Upper lobe of right lung (tissue), 1 donor: Measurements from ENCODE around the gene GRIA4. TPM values are rescaled to one million over a fixed set of nuclear protein-coding genes. Genes with fewer than 3 reads are reported as not detected.
A peak's percentile ranks its signal among the peaks of the same experiment; 100 is the strongest.

Experiments
- ATAC-seq: fragments of 200-7000 bp; cut with Tn5 transposase; one replicate; pipeline ENCODE4 v1.9.1; 2020; ENCODE audit warnings: mild to moderate bottlenecking, moderate library complexity
- DNase-seq: peaks from one replicate; pipeline ENCODE4 v3.0.0-alpha.2; 2020
- H3K27ac ChIP-seq: fragments of 200-600 bp; one replicate; pipeline ENCODE4 v1.8.0; 2022
- H3K27me3 ChIP-seq: fragments of 200-600 bp; one replicate; pipeline ENCODE4 v1.8.0; 2022; ENCODE audit warnings: mild to moderate bottlenecking
- H3K36me3 ChIP-seq: fragments of 200-600 bp; one replicate; pipeline ENCODE4 v1.8.0; 2022
- H3K4me1 ChIP-seq: fragments of 200-600 bp; one replicate; pipeline ENCODE4 v1.8.0; 2022
- H3K4me3 ChIP-seq: fragments of 200-600 bp; one replicate; pipeline ENCODE4 v1.8.0; 2022; ENCODE audit warnings: mild to moderate bottlenecking
- H3K9me3 ChIP-seq: fragments of 200-600 bp; one replicate; pipeline ENCODE4 v1.8.0; 2022
- intact Hi-C: fragments of 100-400 bp; cut with DNase I; formaldehyde crosslinking; loops from one replicate; pipeline ENCODE4 v1.11.0; 2022
- total RNA-seq: library from RNA; stranded (reverse); fragmentation: NEBNext Ultra II Directional; extraction: Animal tissue kit (Norgen Biotek cat#: 25700); gene quantifications from one replicate; pipeline ENCODE4 v1.2.1, GENCODE V29; 2021
- TF ChIP-seq, protein P1 (sequence below): fragments of 200-600 bp; IDR thresholded peaks from one replicate; pipeline ENCODE4 v1.8.0; 2022; ENCODE audit warnings: antibody characterized with exemption
- donor health status: DM: no; HTN: yes; CAD: no; lungs with severe emphysema.

The GRIA4 gene
- total RNA-seq, 1 donor from 2014 or later: not detected

DNA sequence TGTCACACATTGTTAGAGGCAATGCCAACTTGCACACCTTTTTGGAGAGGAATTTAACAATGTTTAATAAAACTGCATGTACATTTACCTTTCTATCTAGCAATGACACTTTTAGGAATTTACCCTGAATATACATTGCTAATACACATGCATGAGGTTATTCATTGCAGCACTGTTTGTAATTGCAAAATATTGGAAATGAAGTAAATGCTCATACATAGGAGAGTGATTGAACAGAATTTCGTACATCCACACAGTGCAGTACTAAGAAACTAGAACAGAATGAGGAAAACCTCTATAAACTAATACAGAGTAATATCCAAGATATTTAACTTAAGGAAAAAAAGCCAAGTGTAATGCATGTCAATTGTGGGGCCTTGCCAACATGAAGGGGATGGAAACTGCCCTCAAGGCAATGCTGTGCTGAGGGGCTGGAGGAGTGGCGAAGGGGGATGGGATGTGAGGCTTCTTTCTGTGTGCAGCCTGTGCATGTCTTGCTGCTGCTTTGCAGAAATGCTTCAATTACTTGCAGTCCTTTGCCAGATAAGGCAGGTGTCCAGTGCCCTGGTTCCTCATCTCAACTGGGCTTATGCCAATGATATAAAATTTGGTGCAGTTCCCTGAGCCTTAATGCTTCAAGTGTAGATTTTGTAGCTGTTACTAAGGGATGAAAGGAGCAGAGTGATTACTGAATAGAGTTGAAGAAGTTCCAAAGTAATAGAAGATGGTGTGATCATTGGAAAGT, 96.1 kb downstream of the GRIA4 start:
- Histone ChIP-seq H3K4me1 (no peaks in the 10 kb centered on the region), H3K9me3 (no peaks in the 10 kb centered on the region), H3K4me3 (no peak overlapping the region), H3K27me3 (no peaks in the 10 kb centered on the region), H3K27ac (no peak overlapping the region), H3K36me3 (no peaks in the 10 kb centered on the region)
- intact Hi-C loops: no loop called here
- DNase-seq (no peak), ATAC-seq (no peak)
- TF ChIP-seq, protein P1, sequence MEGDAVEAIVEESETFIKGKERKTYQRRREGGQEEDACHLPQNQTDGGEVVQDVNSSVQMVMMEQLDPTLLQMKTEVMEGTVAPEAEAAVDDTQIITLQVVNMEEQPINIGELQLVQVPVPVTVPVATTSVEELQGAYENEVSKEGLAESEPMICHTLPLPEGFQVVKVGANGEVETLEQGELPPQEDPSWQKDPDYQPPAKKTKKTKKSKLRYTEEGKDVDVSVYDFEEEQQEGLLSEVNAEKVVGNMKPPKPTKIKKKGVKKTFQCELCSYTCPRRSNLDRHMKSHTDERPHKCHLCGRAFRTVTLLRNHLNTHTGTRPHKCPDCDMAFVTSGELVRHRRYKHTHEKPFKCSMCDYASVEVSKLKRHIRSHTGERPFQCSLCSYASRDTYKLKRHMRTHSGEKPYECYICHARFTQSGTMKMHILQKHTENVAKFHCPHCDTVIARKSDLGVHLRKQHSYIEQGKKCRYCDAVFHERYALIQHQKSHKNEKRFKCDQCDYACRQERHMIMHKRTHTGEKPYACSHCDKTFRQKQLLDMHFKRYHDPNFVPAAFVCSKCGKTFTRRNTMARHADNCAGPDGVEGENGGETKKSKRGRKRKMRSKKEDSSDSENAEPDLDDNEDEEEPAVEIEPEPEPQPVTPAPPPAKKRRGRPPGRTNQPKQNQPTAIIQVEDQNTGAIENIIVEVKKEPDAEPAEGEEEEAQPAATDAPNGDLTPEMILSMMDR: no peak

- TF ChIP-seq, protein P1: no peak
- Histone ChIP-seq H3K36me3 (no peaks in the 10 kb centered on the region), H3K9me3 (no peaks in the 10 kb centered on the region), H3K27ac (no peak overlapping the region), H3K27me3 (no peaks in the 10 kb centered on the region), H3K4me3 (no peak overlapping the region), H3K4me1 (no peaks in the 10 kb centered on the region)
- ATAC-seq (no peak), DNase-seq (no peak)
- intact Hi-C loops: no loop called here
Observed at GRCh38 chr11:105713106-105713505, 103.2 kb downstream of the GRIA4 start.

DNA sequence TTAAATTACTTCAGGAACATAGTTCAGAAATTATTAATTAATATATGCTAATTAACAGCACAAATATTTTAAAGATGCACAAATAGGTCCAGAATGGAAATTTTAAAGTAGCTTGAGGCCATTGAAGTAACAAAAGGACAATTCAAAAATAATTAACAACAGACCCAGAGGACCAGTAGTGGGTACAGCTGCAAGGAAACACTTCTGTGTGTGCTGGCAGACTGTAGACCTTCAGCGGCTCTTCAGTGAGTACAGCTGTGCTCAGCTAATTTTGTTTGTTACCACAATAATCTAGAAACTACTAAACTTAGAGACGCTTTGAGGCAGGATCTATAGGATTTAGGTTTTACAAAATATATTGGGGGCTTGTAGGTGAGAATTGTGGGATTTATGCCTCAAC, 103.8 kb downstream of the GRIA4 start:
- Histone ChIP-seq H3K36me3 (no peaks in the 10 kb centered on the region), H3K4me1 (no peaks in the 10 kb centered on the region), H3K27me3 (no peaks in the 10 kb centered on the region), H3K27ac (no peak overlapping the region), H3K9me3 (no peaks in the 10 kb centered on the region), H3K4me3 (no peak overlapping the region)
- ATAC-seq (no peak), DNase-seq (no peak)
- TF ChIP-seq, protein P1: no peak
- intact Hi-C loops: no loop called here

GRCh38 chr11:105718641-105719040, 108.8 kb downstream of the GRIA4 start:
- no peaks in the 10 kb centered on the region for H3K27me3 ChIP-seq
- intact Hi-C loops: no loop called here
- no peak overlapping the region for H3K27ac ChIP-seq

DNA sequence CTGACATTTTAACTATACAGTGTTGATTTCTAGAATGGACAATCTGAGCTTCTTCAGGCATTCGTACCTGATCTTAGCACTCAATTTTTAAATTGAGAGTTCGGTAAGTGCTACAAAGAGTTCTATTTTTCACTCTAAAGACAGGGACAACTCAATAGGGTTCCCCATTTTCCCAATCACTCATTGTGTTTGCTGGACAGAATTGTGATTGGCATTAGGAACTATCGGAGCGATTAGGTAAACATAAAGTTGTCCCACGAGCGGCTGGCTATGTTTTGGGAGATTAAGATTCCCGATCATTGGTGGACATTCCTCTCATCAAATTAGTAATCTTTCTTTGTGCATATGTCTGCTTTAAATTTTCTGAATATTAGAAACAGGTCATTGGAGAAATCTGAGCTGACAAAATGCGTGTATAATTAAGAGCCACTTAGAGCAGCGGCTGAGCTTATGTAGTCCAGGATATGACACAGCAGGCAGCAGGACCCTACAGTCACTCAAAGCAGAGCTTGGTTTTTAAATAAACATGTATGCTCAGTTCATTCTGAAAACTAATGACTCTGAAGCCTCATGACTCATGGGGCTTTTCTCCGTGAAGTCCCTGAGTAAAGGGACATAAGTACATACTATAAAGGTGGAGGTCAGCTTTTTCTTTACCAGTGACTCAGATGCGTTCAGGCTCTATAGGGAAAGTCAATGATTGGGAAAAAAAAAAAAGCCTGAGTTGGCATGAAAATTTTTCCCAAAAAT, 109.4 kb downstream of the GRIA4 start:
- Histone ChIP-seq H3K9me3 (no peaks in the 10 kb centered on the region), H3K36me3 (no peaks in the 10 kb centered on the region), H3K4me1 (no peaks in the 10 kb centered on the region), H3K4me3 (no peak overlapping the region), H3K27ac (no peak overlapping the region), H3K27me3 (no peaks in the 10 kb centered on the region)
- intact Hi-C loops: no loop called here
- peak; percentile 23 for ATAC-seq
- TF ChIP-seq, protein P1: no peak
- no peak for DNase-seq

More at GRCh38 chr11:105718641-105719040, 108.8 kb downstream of the GRIA4 start:
- DNase-seq: no peak
- Histone ChIP-seq H3K9me3 (no peaks in the 10 kb centered on the region), H3K4me1 (no peaks in the 10 kb centered on the region), H3K36me3 (no peaks in the 10 kb centered on the region), H3K4me3 (no peak overlapping the region)
- ATAC-seq: no peak
- TF ChIP-seq, protein P1: no peak
